KBM-7 (cell line): ENCODE measurements around the gene MLEC.

Source experiments
- DNase-seq: peaks from one replicate; pipeline ENCODE4 v3.0.0-alpha.2; 2015
- in situ Hi-C: fragments of 300-500 bp; cut with MboI; formaldehyde crosslinking; loops from 2 replicates; pipeline ENCODE4 v1.14.3; 2020; ENCODE audit warnings: low sequenced_read_pairs, low pct_unique_long_range_greater_than_20kb, mixed read lengths

Gene MLEC

GRCh38 chr12:120688527-120689071 lies 1.6 kb downstream of the MLEC start:
- in situ Hi-C loops: no loop called here

GRCh38 chr12:120689397-120690082 lies 2.6 kb downstream of the MLEC start:
- no peak for DNase-seq
- in situ Hi-C loops: no loop called here

More at GRCh38 chr12:120688527-120689071, 1.6 kb downstream of the MLEC start:
- DNase-seq: peak; percentile 56

- in situ Hi-C loops: no loop called here
Measured at GRCh38 chr12:120690083-120690450, 3.1 kb downstream of the MLEC start.

GRCh38 chr12:120690978-120691377 lies 4.0 kb downstream of the MLEC start:
- in situ Hi-C loops: no loop called here
- DNase-seq: no peak

More at GRCh38 chr12:120690083-120690450, 3.1 kb downstream of the MLEC start:
- no peak for DNase-seq

GRCh38 chr12:120692524-120693033 lies 5.6 kb downstream of the MLEC start:
- DNase-seq: no peak
- in situ Hi-C loops: no loop called here

- DNase-seq: no peak
- in situ Hi-C loops: no loop called here
Measured at GRCh38 chr12:120693848-120694247, 6.9 kb downstream of the MLEC start.

- in situ Hi-C loops: no loop called here
- DNase-seq: no peak
Measured at GRCh38 chr12:120696626-120697025, 9.7 kb downstream of the MLEC start.

- DNase-seq: no peak
- in situ Hi-C loops: no loop called here
Measured at GRCh38 chr12:120697344-120697743, 10.4 kb downstream of the MLEC start.

- in situ Hi-C loops: no loop called here
- peak; percentile 82 for DNase-seq
Measured at GRCh38 chr12:120698665-120699064, 11.7 kb downstream of the MLEC start.

- in situ Hi-C loops: no loop called here
- no peak for DNase-seq
Measured at GRCh38 chr12:120699553-120699952, 12.6 kb downstream of the MLEC start.

GRCh38 chr12:120700886-120701285 lies 13.9 kb downstream of the MLEC start:
- in situ Hi-C loops: no loop called here
- no peak for DNase-seq

- no peak for DNase-seq
- in situ Hi-C loops: no loop called here
Measured at GRCh38 chr12:120702637-120703036, 15.7 kb downstream of the MLEC start.

GRCh38 chr12:120703311-120703942 lies 16.5 kb downstream of the MLEC start:
- no peak for DNase-seq
- in situ Hi-C loops: no loop called here

- DNase-seq: no peak
- in situ Hi-C loops: no loop called here
Measured at GRCh38 chr12:120705618-120706017, 18.7 kb downstream of the MLEC start.

GRCh38 chr12:120706029-120706428 lies 19.1 kb downstream of the MLEC start:
- in situ Hi-C loops: no loop called here
- DNase-seq: no peak

GRCh38 chr12:120708651-120709050 lies 21.7 kb downstream of the MLEC start:
- DNase-seq: no peak
- in situ Hi-C loops: no loop called here

- peak; percentile 47 for DNase-seq
- in situ Hi-C loops: no loop called here
Measured at GRCh38 chr12:120710031-120710804, 23.3 kb downstream of the MLEC start, which contains the start of gene UNC119B. Gene UNC119B (plus strand): TSS chr12:120710458. CDS start chr12:120710475, 17 bp downstream.

GRCh38 chr12:120710805-120711296 lies 23.9 kb downstream of the MLEC start:
- in situ Hi-C loops: no loop called here
- DNase-seq: peak; percentile 30

- no peak for DNase-seq
- in situ Hi-C loops: no loop called here
Measured at GRCh38 chr12:120711411-120711810, 24.5 kb downstream of the MLEC start.
